ENCODE data around the gene CBFA2T2.

Gene CBFA2T2

GRCh38 chr20:33680686-33681085, 190.8 kb downstream of the CBFA2T2 start:
- DNase-seq, result no peak
- TF ChIP-seq, protein P1, sequence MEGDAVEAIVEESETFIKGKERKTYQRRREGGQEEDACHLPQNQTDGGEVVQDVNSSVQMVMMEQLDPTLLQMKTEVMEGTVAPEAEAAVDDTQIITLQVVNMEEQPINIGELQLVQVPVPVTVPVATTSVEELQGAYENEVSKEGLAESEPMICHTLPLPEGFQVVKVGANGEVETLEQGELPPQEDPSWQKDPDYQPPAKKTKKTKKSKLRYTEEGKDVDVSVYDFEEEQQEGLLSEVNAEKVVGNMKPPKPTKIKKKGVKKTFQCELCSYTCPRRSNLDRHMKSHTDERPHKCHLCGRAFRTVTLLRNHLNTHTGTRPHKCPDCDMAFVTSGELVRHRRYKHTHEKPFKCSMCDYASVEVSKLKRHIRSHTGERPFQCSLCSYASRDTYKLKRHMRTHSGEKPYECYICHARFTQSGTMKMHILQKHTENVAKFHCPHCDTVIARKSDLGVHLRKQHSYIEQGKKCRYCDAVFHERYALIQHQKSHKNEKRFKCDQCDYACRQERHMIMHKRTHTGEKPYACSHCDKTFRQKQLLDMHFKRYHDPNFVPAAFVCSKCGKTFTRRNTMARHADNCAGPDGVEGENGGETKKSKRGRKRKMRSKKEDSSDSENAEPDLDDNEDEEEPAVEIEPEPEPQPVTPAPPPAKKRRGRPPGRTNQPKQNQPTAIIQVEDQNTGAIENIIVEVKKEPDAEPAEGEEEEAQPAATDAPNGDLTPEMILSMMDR (IDR thresholded peaks at IDR 0.05; ENCODE audit: low read depth, low read length, missing control alignments), result no peak
- H3K36me3 ChIP-seq (replicated peaks), result no peaks in the 10 kb centered on the region
- H3K27me3 ChIP-seq (replicated peaks), result no peaks in the 10 kb centered on the region
- no peak overlapping the region for H3K4me3 ChIP-seq (ENCODE audit: low read depth, low read length)
- in situ Hi-C loops (cut with HindIII; ENCODE audit: low pct_ligation_motif_present, low sequenced_read_pairs), result no loop called here
- no peak overlapping the region for H3K27ac ChIP-seq

DNA sequence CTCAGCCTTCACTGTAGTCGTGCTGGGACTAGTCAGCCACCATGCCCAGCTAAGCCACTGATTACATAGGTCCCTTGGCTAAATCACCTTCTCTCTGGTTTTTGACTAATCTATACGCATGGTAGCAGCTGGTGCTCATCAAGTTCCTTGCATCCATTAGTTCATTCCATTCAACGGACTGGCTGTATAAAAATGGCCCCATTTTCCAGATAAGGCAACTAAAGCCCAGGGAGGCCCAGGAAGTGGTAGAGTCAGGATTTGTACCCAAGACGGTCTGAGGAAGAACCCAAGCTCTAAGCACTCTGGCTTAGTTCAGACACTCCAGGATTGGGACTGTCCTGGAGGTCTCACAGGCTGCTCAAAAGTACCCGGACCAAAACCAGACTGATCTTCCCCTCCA, 191.4 kb downstream of the CBFA2T2 start:
- Histone ChIP-seq H3K4me3 (ENCODE audit: low read depth, low read length) (no peak overlapping the region), H3K36me3 (replicated peaks) (no peaks in the 10 kb centered on the region), H3K27me3 (replicated peaks) (no peaks in the 10 kb centered on the region), H3K27ac (no peak overlapping the region)
- TF ChIP-seq, protein P1 (IDR thresholded peaks at IDR 0.05; ENCODE audit: low read depth, low read length, missing control alignments), result no peak
- in situ Hi-C loops (cut with HindIII; ENCODE audit: low pct_ligation_motif_present, low sequenced_read_pairs), result no loop called here
- DNase-seq, result no peak

GRCh38 chr20:33681728-33682353, 191.9 kb downstream of the CBFA2T2 start:
- TF ChIP-seq, protein P1 (IDR thresholded peaks at IDR 0.05; ENCODE audit: low read depth, low read length, missing control alignments), result no peak
- no peak overlapping the region for H3K4me3 ChIP-seq (ENCODE audit: low read depth, low read length)
- H3K36me3 ChIP-seq (replicated peaks), result no peaks in the 10 kb centered on the region
- DNase-seq, result no peak
- in situ Hi-C loops (cut with HindIII; ENCODE audit: low pct_ligation_motif_present, low sequenced_read_pairs), result no loop called here
- H3K27me3 ChIP-seq (replicated peaks), result no peaks in the 10 kb centered on the region
- H3K27ac ChIP-seq, result no peak overlapping the region

GRCh38 chr20:33684533-33685327, 194.8 kb downstream of the CBFA2T2 start:
- Histone ChIP-seq H3K4me3 (ENCODE audit: low read depth, low read length) (peak overlapping the region; percentile 56), H3K27ac (no peak overlapping the region), H3K36me3 (replicated peaks) (no peaks in the 10 kb centered on the region), H3K27me3 (replicated peaks) (no peaks in the 10 kb centered on the region)
- TF ChIP-seq, protein P1 (IDR thresholded peaks at IDR 0.05; ENCODE audit: low read depth, low read length, missing control alignments), result no peak
- no peak for DNase-seq
- in situ Hi-C loops (cut with HindIII; ENCODE audit: low pct_ligation_motif_present, low sequenced_read_pairs), result no loop called here

- DNase-seq, result no peak
- Histone ChIP-seq H3K4me3 (ENCODE audit: low read depth, low read length) (peak overlapping the region; percentile 56), H3K27ac (peak overlapping the region; percentile 64), H3K27me3 (replicated peaks) (no peaks in the 10 kb centered on the region), H3K36me3 (replicated peaks) (no peaks in the 10 kb centered on the region)
- TF ChIP-seq, protein P1 (IDR thresholded peaks at IDR 0.05; ENCODE audit: low read depth, low read length, missing control alignments), result no peak
- in situ Hi-C loops (cut with HindIII; ENCODE audit: low pct_ligation_motif_present, low sequenced_read_pairs), result no loop called here
Observed at GRCh38 chr20:33685328-33686099, 195.6 kb downstream of the CBFA2T2 start.
